H1 (cell line): Measurements from ENCODE around the gene GALK1. TPM values are rescaled to one million over a fixed set of nuclear protein-coding genes. Genes with fewer than 3 reads are reported as not detected.

Source experiments
- CTCF ChIA-PET: fragments of 300-600 bp; sonication (Branson Sonifier 250); formaldehyde crosslinking; loops from one replicate; lab custom pipeline; 2021; ENCODE audit not compliant: partially characterized antibody; lab: Charles Lee
- POLR2A ChIA-PET: fragments of 300-600 bp; sonication (Branson Sonifier 250); formaldehyde crosslinking; loops from one replicate; lab custom pipeline; 2021; ENCODE audit warnings: inconsistent platforms; ENCODE audit not compliant: partially characterized antibody; lab: Charles Lee
- DNase-seq, 2 experiments: peaks; one replicate each; pipeline versions ENCODE4 v3.0.0 to v3.0.0-alpha.2; 2010 to 2022; ENCODE audit warnings: low spot score in 2 of 2, low read depth in 1 of 2, mixed read lengths in 1 of 2
- FAIRE-seq: peaks from 2 replicates; lab custom pipeline; 2011; peaks lifted over from hg19 to GRCh38; lab: Jason Lieb, UNC
- H2AFZ ChIP-seq: 2 replicates; pipeline ENCODE4 v1.8.1; 2012; ENCODE audit warnings: low read length, inconsistent platforms
- H2AK5ac ChIP-seq: 2 replicates; pipeline ENCODE4 v1.6.1; 2013; ENCODE audit warnings: low read depth, low read length
- H2BK120ac ChIP-seq: replicated peaks from 2 replicates; pipeline ENCODE3; 2013; ENCODE audit warnings: low read depth, low read length, inconsistent platforms
- H2BK12ac ChIP-seq: 2 replicates; pipeline ENCODE4 v1.6.1; 2013; ENCODE audit warnings: low read depth, low read length
- H2BK15ac ChIP-seq: 2 replicates; pipeline ENCODE4 v1.6.1; 2013; ENCODE audit warnings: low read length
- H2BK20ac ChIP-seq: 2 replicates; pipeline ENCODE4 v1.6.1; 2013; ENCODE audit warnings: low read length
- H2BK5ac ChIP-seq: 2 replicates; pipeline ENCODE4 v1.6.1; 2013; ENCODE audit warnings: low read depth, low read length
- H3K14ac ChIP-seq: 2 replicates; pipeline ENCODE4 v1.6.1; 2013; ENCODE audit warnings: inconsistent platforms; ENCODE audit not compliant: insufficient read length
- H3K18ac ChIP-seq: 2 replicates; pipeline ENCODE4 v1.6.1; 2013; ENCODE audit warnings: low read length; ENCODE audit errors: extremely low read depth
- H3K23ac ChIP-seq: 2 replicates; pipeline ENCODE4 v1.6.1; 2013; ENCODE audit warnings: inconsistent platforms; ENCODE audit not compliant: insufficient read length
- H3K23me2 ChIP-seq: 2 replicates; pipeline ENCODE4 v1.6.1; 2013; ENCODE audit warnings: low read depth, low read length
- H3K27ac ChIP-seq: 2 replicates; pipeline ENCODE4 v1.6.1; 2011; ENCODE audit warnings: low read depth, low read length, inconsistent platforms
- H3K27me3 ChIP-seq, 4 experiments: replicated peaks in 1 of 4; 1 replicate in 1 of 4; 2 replicates in 3 of 4; pipeline versions ENCODE4 v1.6.1 to v1.8.1; 2011 to 2013; ENCODE audit warnings: low read length in 3 of 4, mild to moderate bottlenecking in 3 of 4, inconsistent platforms in 2 of 4, mixed read lengths in 2 of 4, moderate library complexity in 1 of 4; ENCODE audit not compliant: control insufficient read depth in 3 of 4, insufficient read depth in 3 of 4; ENCODE audit errors: extremely low read depth in 1 of 4
- H3K36me3 ChIP-seq, 4 experiments: 2 replicates each; pipeline versions ENCODE4 v1.6.1 to v1.8.1; 2011 to 2013; ENCODE audit warnings: mild to moderate bottlenecking in 4 of 4, low read length in 3 of 4, moderate library complexity in 2 of 4, control low read depth in 1 of 4, inconsistent platforms in 1 of 4; ENCODE audit not compliant: insufficient read depth in 4 of 4, control insufficient read depth in 2 of 4
- H3K4ac ChIP-seq: replicated peaks from 2 replicates; pipeline ENCODE3; 2013; ENCODE audit warnings: low read length, low read depth, mixed read lengths, inconsistent platforms; ENCODE audit not compliant: insufficient read length
- H3K4me1 ChIP-seq, 4 experiments: replicated peaks in 1 of 4; 1 replicate in 1 of 4; 2 replicates in 3 of 4; pipeline versions ENCODE4 v1.6.1 to v1.8.1; 2011 to 2013; ENCODE audit warnings: low read length in 3 of 4, inconsistent platforms in 2 of 4, mixed read lengths in 1 of 4; ENCODE audit not compliant: insufficient read depth in 4 of 4, control insufficient read depth in 3 of 4
- H3K4me2 ChIP-seq, 2 experiments: 2 replicates each; pipeline versions ENCODE4 v1.6.1 to v1.8.1; 2011 to 2013; ENCODE audit warnings: low read depth in 2 of 2, low read length in 2 of 2, control low read depth in 1 of 2, inconsistent platforms in 1 of 2, mild to moderate bottlenecking in 1 of 2; ENCODE audit not compliant: insufficient read depth in 1 of 2
- H3K4me3 ChIP-seq, 4 experiments: fragments of 200-600, 300-600 bp in 1 of 4; sonication (generic), shearing (Covaris generic), sonication (Bioruptor Twin) in 1 of 4; 2 replicates each; pipeline versions ENCODE4 v1.5.1 to v1.8.1; 2011 to 2016; ENCODE audit warnings: low read length in 4 of 4, low read depth in 3 of 4, control low read depth in 2 of 4, inconsistent platforms in 2 of 4, mild to moderate bottlenecking in 2 of 4, mixed read lengths in 1 of 4, moderate library complexity in 1 of 4; ENCODE audit not compliant: insufficient read depth in 2 of 4; ENCODE audit errors: extremely low read depth in 1 of 4
- H3K56ac ChIP-seq: replicated peaks from 2 replicates; pipeline ENCODE3; 2013; ENCODE audit warnings: low read depth, mild to moderate bottlenecking, mixed read lengths, low read length, inconsistent platforms; ENCODE audit not compliant: insufficient read length
- H3K79me1 ChIP-seq: 2 replicates; pipeline ENCODE4 v1.6.1; 2013; ENCODE audit warnings: low read depth, low read length, control low read depth
- H3K79me2 ChIP-seq, 2 experiments: 2 replicates each; pipeline versions ENCODE4 v1.6.1 to v1.8.1; 2012 to 2013; ENCODE audit warnings: low read length in 2 of 2, mild to moderate bottlenecking in 2 of 2, inconsistent platforms in 1 of 2; ENCODE audit not compliant: insufficient read depth in 2 of 2, control insufficient read depth in 1 of 2
- H3K9ac ChIP-seq, 4 experiments: replicated peaks in 1 of 4; 1 replicate in 1 of 4; 2 replicates in 3 of 4; pipeline versions ENCODE4 v1.6.1 to v1.8.1; 2011 to 2013; ENCODE audit warnings: low read depth in 3 of 4, low read length in 3 of 4, control low read depth in 2 of 4, mild to moderate bottlenecking in 2 of 4, moderate library complexity in 2 of 4, inconsistent platforms in 1 of 4; ENCODE audit errors: extremely low read depth in 1 of 4
- H3K9me3 ChIP-seq, 2 experiments: 2 replicates each; pipeline versions ENCODE4 v1.6.1 to v1.8.1; 2012 to 2013; ENCODE audit warnings: mild to moderate bottlenecking in 2 of 2, moderate library complexity in 2 of 2, control low read depth in 1 of 2, inconsistent platforms in 1 of 2, low read depth in 1 of 2, low read length in 1 of 2, mixed read lengths in 1 of 2; ENCODE audit not compliant: insufficient read depth in 2 of 2
- H4K20me1 ChIP-seq, 2 experiments: replicated peaks in 1 of 2; 2 replicates each; pipeline versions ENCODE3 to v1.8.1; 2011 to 2013; ENCODE audit warnings: inconsistent platforms in 2 of 2, low read length in 2 of 2, mild to moderate bottlenecking in 1 of 2; ENCODE audit not compliant: insufficient read depth in 2 of 2, control insufficient read depth in 1 of 2
- H4K5ac ChIP-seq: 2 replicates; pipeline ENCODE4 v1.6.1; 2013; ENCODE audit warnings: low read length, low read depth, mixed read lengths, inconsistent platforms; ENCODE audit not compliant: insufficient read length
- H4K8ac ChIP-seq: 2 replicates; pipeline ENCODE4 v1.8.0; 2013; ENCODE audit warnings: mild to moderate bottlenecking, moderate library complexity, low read length, inconsistent platforms; ENCODE audit not compliant: insufficient read depth; ENCODE audit errors: extremely low read depth
- H4K91ac ChIP-seq: replicated peaks from 2 replicates; pipeline ENCODE3; 2013; ENCODE audit warnings: low read length, mixed read lengths, inconsistent platforms; ENCODE audit not compliant: insufficient read length
- CBX5 ChIP-seq: fragments of 300-800, 300-1000 bp; sonication (generic); IDR thresholded peaks from 2 replicates; pipeline ENCODE4 v1.7.1; 2016; ENCODE audit warnings: antibody characterized with exemption, low read length, low read depth
- CBX8 ChIP-seq: fragments of 300-800, 300-1000 bp; sonication (generic); IDR thresholded peaks from 2 replicates; pipeline ENCODE4 v1.7.1; 2016; ENCODE audit warnings: low read depth, low read length, borderline replicate concordance
- FOSL1 ChIP-seq: IDR thresholded peaks from 2 replicates; pipeline ENCODE4 v1.6.1; 2011; ENCODE audit warnings: mild to moderate bottlenecking, low read depth, low read length, moderate library complexity; ENCODE audit not compliant: insufficient read depth
- KDM5A ChIP-seq: fragments of 200-600 bp; IDR thresholded peaks from 2 replicates; pipeline ENCODE4 v1.7.1; 2012; ENCODE audit warnings: mild to moderate bottlenecking, low read length, inconsistent platforms, mixed read lengths
- NRF1 ChIP-seq: IDR thresholded peaks from 2 replicates; pipeline ENCODE4 v1.6.1; 2011; ENCODE audit warnings: mild to moderate bottlenecking, low read depth, low read length, improper control_type of control experiment
- RAD21 ChIP-seq, 2 experiments: IDR thresholded peaks in 1 of 2; conservative IDR thresholded peaks in 1 of 2; 2 replicates each; pipeline ENCODE4 v1.6.1; 2011; ENCODE audit warnings: low read depth in 2 of 2, low read length in 2 of 2, improper control_type of control experiment in 1 of 2, inconsistent platforms in 1 of 2, mild to moderate bottlenecking in 1 of 2, moderate library complexity in 1 of 2
- SAP30 ChIP-seq: fragments of 300-600 bp; sonication (generic); IDR thresholded peaks from 2 replicates; pipeline ENCODE4 v1.7.1; 2012; ENCODE audit warnings: low read length, moderate library complexity, mild to moderate bottlenecking, inconsistent platforms; ENCODE audit not compliant: insufficient read depth, insufficient replicate concordance
- SP2 ChIP-seq: IDR thresholded peaks from 2 replicates; pipeline ENCODE4 v1.6.1; 2012; ENCODE audit warnings: mild to moderate bottlenecking, low read length, inconsistent platforms
- TAF1 ChIP-seq: IDR thresholded peaks from 2 replicates; pipeline ENCODE4 v1.6.1; 2011; ENCODE audit warnings: mild to moderate bottlenecking, low read depth, low read length
- WGBS, 2 experiments: shearing (Covaris generic) in 1 of 2; methylation state at CpG; one replicate each; pipeline versions ENCODE4 v1.1.6 to v1.1.7; 2013 to 2015; ENCODE audit warnings: low lambda C conversion rate in 2 of 2, mixed read lengths in 2 of 2, inconsistent platforms in 1 of 2, low coverage in 1 of 2, missing lambda C conversion rate in 1 of 2; ENCODE audit not compliant: insufficient replicate concordance in 2 of 2, insufficient coverage in 1 of 2, insufficient read length in 1 of 2; ENCODE audit errors: extremely low coverage in 1 of 2, missing lambda C conversion rate in 1 of 2; 5-methylcytosine and 5-hydroxymethylcytosine counted together
- polyA plus RNA-seq, 7 experiments: library from polyadenylated mRNA; depleted of rRNA in 3 of 7; stranded (reverse) in 5 of 7; unstranded in 2 of 7; fragments of >200 nt in 5 of 7; fragments of 200-250 nt in 2 of 7; gene quantifications; 1 replicate in 5 of 7; 2 replicates in 1 of 7; 4 replicates in 1 of 7; pipeline versions ENCODE4 v1.2.1 to v1.2.3, GENCODE V29; 2011 to 2013; ENCODE audit warnings: missing spikeins in 2 of 7, mixed read lengths in 2 of 7
- total RNA-seq: library from RNA; stranded (reverse); fragmentation: NEBNext Ultra II Directional; extraction: Animal tissue kit (Norgen Biotek cat#: 25700); gene quantifications from 2 replicates; pipeline ENCODE4 v1.2.1, GENCODE V29; 2021
- TF ChIP-seq, protein P1 (sequence below): IDR thresholded peaks from 2 replicates; pipeline ENCODE4 v1.6.1; 2011; ENCODE audit warnings: low read length, improper control_type of control experiment

GALK1 gene
- total and polyA plus RNA-seq, 2 of the 8 experiments (the other 6 are each of a cell fraction or from before 2014, with no cell fraction given): 34.1 to 47.9 TPM

DNA sequence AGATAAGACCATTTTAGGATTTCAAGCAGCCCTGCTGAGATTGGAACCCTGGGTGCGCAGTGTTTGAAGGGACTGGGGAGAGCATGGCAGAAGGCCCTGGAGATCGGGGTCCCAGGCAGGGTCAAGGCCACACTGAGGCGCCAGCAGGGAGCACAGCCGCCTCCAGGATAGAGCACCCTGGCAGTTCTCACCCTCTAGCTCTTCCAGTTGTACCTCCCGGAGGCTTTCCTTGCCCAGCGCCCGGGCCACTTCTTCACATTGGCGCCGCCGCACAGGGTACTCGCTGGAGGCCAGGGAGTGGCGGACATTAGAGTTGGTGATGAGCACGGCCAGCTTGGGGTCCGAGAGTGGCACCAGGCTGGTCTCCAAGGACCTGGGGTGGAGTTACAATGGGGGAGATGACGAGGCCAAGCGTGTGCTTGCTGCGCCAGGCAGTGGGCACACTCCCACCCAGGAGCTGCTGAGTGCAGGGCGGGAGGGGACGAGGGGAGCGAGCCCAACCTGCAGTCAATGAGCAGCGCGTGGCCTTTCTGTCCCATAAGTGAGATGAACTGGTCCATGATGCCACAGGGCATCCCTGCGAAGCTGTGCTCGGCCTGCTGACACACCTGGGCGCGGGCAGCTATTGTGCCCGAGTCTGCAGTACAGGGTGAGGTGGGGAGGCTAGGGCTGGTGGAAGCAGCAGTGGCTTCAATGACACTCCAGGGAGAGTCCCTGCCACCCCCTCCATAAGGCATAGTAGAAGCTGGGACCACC is 2.3 kb downstream of the GALK1 start:
- H3K79me1 ChIP-seq: no peaks in the 10 kb centered on the region
- no peak overlapping the region for H3K4me3 ChIP-seq
- H3K27ac ChIP-seq: no peak overlapping the region
- H4K20me1 ChIP-seq: no peaks in the 10 kb centered on the region
- H3K23ac ChIP-seq: no peak overlapping the region
- WGBS, 2 experiments: 95% methylated on average over 27 of the region's 27 CpGs; no CpG with 5 or more reads in 1 of the 2 experiments
- 0 out of 2 replicates have a peak overlapping the region, but pooled peaks have one; percentile 9 for H2BK12ac ChIP-seq
- peaks cover 0 to 2% (median 0%) of the 10 kb centered on the region in 4 experiments; a peak in 2 of 7 replicates for H3K27me3 ChIP-seq
- no peak overlapping the region for H2BK15ac ChIP-seq
- no peaks in the 10 kb centered on the region for H3K79me2 ChIP-seq
- no peak overlapping the region for H2BK5ac ChIP-seq
- DNase-seq (no peak), FAIRE-seq (no peak)
- no peak overlapping the region for H4K5ac ChIP-seq
- H3K9ac ChIP-seq: no peak overlapping the region
- no peak overlapping the region for H3K14ac ChIP-seq
- no peaks in the 10 kb centered on the region for H3K36me3 ChIP-seq
- H3K4me2 ChIP-seq: no peak overlapping the region
- no peak overlapping the region for H4K91ac ChIP-seq
- POLR2A ChIA-PET: interaction anchor here (0.6 to 15.1 kb wide), 7 partner anchors 9 to 169 kb away, joined by 3 to 425 read pairs (median 5); partner anchors contain the start of gene UNK
- H2AFZ ChIP-seq: no peak overlapping the region
- no peak overlapping the region for H2BK20ac ChIP-seq
- H3K4me1 ChIP-seq: peaks cover 0 to 10% (median 6%) of the 10 kb centered on the region in 4 experiments; a peak in 5 of 7 replicates
- H3K23me2 ChIP-seq: peaks cover 3% of the 10 kb centered on the region; the same call in 1 of the 2 replicates
- no peak overlapping the region for H3K18ac ChIP-seq
- CTCF ChIA-PET: interaction anchor here (1.0 to 19.5 kb wide), 14 partner anchors 11 to 201 kb away, joined by 3 to 359 read pairs (median 4); partner anchors contain the start of genes SMIM5 and UNK
- H3K4ac ChIP-seq: no peak overlapping the region
- H2BK120ac ChIP-seq: no peak overlapping the region
- no peaks in the 10 kb centered on the region for H3K9me3 ChIP-seq
- H2AK5ac ChIP-seq: no peak overlapping the region
- no peak overlapping the region for H3K56ac ChIP-seq
- H4K8ac ChIP-seq: no peak overlapping the region; the same call in 1 of the 2 replicates
- no peak for TF ChIP-seq SP2
- TF ChIP-seq CBX5: no peak
- no peak for TF ChIP-seq KDM5A
- TF ChIP-seq, protein P1, sequence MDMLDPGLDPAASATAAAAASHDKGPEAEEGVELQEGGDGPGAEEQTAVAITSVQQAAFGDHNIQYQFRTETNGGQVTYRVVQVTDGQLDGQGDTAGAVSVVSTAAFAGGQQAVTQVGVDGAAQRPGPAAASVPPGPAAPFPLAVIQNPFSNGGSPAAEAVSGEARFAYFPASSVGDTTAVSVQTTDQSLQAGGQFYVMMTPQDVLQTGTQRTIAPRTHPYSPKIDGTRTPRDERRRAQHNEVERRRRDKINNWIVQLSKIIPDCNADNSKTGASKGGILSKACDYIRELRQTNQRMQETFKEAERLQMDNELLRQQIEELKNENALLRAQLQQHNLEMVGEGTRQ: no peak
- TF ChIP-seq SAP30: no peak
- TF ChIP-seq TAF1: no peak
- no peak for TF ChIP-seq CBX8
- no peak for TF ChIP-seq NRF1
- TF ChIP-seq RAD21 (IDR thresholded peaks at IDR 0.05 in 1 of 2, conservative IDR thresholded peaks at IDR 0.05 in 1 of 2; ENCODE audit: low read depth in 2 of 2, low read length in 2 of 2): no peak
- no peak for TF ChIP-seq FOSL1
